RWPE1 (cell line): ENCODE data around the gene DONSON.

Experiments used
- CTCF ChIA-PET: fragments of 350-600 bp; sonication (Branson Sonifier 250); formaldehyde crosslinking; extraction: SDS; loops from one replicate; lab custom pipeline; 2021; lab: Yijun Ruan, JAX
- POLR2A ChIA-PET: fragments of 400-600 bp; formaldehyde crosslinking; extraction: SDS; loops from one replicate; lab custom pipeline; 2020; ENCODE audit warnings: antibody characterized with exemption; ENCODE audit not compliant: low non-redundant PET; lab: Yijun Ruan, JAX
- DNase-seq: peaks from one replicate; pipeline ENCODE4 v3.0.0; 2012; ENCODE audit warnings: low spot score
- H3K27ac ChIP-seq: fragments of 450-650 bp; 2 replicates; pipeline ENCODE4 v1.5.1; 2017
- TF ChIP-seq, protein P1 (sequence below): fragments of 450-650 bp; conservative IDR thresholded peaks from 2 replicates; pipeline ENCODE4 v1.5.1; 2017; ENCODE audit warnings: low read depth, mild to moderate bottlenecking

DONSON gene

DNA sequence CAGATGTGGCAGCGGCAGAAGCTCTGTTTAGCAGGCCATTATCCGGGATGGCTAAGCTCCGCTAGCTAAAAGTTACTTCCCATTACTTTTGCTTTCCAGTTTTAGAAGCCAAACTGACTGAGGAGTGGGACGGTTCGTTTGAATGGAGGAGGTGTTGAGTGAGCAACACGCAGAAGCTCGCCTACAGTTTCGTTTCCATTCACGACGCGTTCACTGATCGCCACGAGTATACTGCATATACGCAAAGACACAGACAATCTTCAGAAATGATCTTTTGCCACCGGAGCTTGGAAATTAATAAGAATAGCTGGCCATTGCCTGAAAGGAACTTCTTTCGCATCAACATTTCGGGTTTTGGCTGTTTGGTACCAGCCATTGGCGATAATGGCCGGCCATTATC, 31.0 kb downstream of the DONSON start:
- CTCF ChIA-PET = interaction anchor here (1.0 kb wide), 1 partner anchor 8 kb away, joined by 3 read pairs; no protein-coding TSS in a partner anchor
- POLR2A ChIA-PET = no interaction called here

DNA sequence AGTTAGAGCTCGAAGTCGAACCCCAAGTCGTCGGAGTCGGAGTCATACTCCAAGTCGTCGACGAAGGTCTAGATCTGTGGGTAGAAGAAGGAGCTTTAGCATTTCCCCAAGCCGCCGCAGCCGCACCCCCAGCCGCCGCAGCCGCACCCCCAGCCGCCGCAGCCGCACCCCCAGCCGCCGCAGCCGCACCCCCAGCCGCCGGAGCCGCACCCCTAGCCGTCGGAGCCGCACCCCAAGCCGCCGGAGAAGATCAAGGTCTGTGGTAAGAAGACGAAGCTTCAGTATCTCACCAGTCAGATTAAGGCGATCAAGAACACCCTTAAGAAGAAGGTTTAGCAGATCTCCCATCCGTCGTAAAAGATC, 33.5 kb downstream of the DONSON start:
- no peak for DNase-seq
- TF ChIP-seq, protein P1, sequence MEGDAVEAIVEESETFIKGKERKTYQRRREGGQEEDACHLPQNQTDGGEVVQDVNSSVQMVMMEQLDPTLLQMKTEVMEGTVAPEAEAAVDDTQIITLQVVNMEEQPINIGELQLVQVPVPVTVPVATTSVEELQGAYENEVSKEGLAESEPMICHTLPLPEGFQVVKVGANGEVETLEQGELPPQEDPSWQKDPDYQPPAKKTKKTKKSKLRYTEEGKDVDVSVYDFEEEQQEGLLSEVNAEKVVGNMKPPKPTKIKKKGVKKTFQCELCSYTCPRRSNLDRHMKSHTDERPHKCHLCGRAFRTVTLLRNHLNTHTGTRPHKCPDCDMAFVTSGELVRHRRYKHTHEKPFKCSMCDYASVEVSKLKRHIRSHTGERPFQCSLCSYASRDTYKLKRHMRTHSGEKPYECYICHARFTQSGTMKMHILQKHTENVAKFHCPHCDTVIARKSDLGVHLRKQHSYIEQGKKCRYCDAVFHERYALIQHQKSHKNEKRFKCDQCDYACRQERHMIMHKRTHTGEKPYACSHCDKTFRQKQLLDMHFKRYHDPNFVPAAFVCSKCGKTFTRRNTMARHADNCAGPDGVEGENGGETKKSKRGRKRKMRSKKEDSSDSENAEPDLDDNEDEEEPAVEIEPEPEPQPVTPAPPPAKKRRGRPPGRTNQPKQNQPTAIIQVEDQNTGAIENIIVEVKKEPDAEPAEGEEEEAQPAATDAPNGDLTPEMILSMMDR = no peak
- no peak overlapping the region for H3K27ac ChIP-seq
- ChIA-PET CTCF (interaction anchor here (0.5 kb wide), 1 partner anchor 17 kb away, joined by 3 read pairs; no protein-coding TSS in a partner anchor), POLR2A (no interaction called here)

More for the DNA sequence above, 31.0 kb downstream of the DONSON start:
- H3K27ac ChIP-seq = no peak overlapping the region
- no peak for DNase-seq
- TF ChIP-seq, protein P1 = no peak

DNA sequence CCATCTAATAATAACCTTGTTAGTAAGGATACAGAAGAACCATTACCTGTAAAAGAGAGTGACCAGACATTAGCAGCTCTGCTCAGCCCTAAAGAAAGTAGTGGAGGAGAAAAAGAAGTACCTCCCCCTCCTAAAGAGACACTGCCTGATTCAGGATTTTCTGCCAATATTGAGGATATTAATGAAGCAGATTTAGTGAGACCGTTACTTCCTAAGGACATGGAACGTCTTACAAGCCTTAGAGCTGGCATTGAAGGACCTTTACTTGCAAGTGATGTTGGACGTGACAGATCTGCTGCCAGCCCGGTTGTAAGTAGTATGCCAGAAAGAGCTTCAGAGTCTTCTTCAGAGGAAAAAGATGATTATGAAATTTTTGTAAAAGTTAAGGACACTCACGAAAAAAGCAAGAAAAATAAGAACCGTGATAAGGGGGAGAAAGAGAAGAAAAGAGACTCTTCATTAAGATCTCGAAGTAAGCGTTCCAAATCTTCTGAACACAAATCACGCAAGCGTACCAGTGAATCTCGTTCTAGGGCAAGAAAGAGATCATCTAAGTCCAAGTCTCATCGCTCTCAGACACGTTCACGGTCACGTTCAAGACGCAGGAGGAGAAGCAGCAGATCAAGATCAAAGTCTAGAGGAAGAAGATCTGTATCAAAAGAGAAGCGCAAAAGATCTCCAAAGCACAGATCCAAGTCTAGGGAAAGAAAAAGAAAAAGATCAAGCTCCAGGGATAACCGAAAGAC, 34.1 kb downstream of the DONSON start:
- ChIA-PET POLR2A (no interaction called here), CTCF (interaction anchor here (0.5 to 0.7 kb wide), 2 partner anchors 16 to 285 kb away, joined by 3 read pairs; no protein-coding TSS in a partner anchor)
- H3K27ac ChIP-seq = no peak overlapping the region

DNA sequence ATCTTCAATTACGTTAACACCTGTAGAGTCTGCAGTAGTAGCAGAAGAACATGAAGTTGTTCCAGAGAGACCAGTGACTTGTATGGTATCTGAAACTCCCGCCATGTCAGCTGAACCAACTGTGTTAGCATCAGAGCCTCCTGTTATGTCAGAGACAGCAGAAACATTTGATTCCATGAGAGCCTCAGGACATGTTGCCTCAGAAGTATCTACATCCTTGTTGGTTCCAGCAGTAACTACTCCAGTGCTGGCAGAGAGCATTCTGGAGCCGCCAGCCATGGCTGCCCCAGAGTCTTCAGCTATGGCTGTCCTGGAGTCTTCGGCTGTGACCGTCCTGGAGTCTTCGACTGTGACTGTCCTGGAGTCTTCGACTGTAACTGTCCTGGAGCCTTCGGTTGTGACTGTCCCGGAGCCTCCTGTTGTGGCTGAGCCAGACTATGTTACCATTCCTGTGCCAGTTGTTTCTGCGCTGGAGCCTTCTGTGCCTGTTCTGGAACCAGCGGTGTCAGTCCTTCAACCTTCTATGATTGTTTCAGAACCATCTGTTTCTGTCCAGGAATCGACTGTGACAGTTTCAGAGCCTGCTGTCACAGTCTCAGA, 35.4 kb downstream of the DONSON start:
- POLR2A ChIA-PET = no interaction called here
- H3K27ac ChIP-seq = no peak overlapping the region
- TF ChIP-seq, protein P1 = no peak
- DNase-seq = no peak
- CTCF ChIA-PET = no interaction called here

More for the DNA sequence above, 34.1 kb downstream of the DONSON start:
- no peak for DNase-seq
- TF ChIP-seq, protein P1 = no peak

DNA sequence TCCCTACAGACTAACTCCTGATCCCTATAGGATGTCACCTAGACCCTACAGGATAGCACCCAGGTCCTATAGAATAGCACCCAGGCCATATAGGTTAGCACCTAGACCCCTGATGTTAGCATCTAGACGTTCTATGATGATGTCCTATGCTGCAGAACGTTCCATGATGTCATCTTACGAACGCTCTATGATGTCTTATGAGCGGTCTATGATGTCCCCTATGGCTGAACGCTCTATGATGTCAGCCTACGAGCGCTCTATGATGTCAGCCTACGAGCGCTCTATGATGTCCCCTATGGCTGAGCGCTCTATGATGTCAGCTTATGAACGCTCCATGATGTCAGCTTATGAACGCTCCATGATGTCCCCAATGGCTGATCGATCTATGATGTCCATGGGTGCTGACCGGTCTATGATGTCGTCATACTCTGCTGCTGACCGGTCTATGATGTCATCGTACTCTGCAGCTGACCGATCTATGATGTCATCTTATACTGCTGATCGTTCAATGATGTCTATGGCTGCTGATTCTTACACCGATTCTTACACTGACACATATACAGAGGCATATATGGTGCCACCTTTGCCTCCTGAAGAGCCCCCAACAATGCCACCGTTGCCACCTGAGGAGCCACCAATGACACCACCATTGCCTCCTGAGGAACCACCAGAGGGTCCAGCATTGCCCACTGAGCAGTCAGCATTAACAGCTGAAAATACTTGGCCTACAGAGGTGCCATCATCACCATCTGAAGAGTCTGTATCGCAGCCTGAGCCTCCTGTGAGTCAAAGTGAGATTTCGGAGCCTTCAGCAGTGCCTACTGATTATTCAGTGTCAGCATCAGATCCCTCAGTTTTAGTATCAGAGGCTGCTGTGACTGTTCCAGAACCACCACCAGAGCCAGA, 36.1 kb downstream of the DONSON start:
- DNase-seq = no peak

More for the DNA sequence above, 36.1 kb downstream of the DONSON start:
- TF ChIP-seq, protein P1 = no peak
- CTCF ChIA-PET = no interaction called here
- POLR2A ChIA-PET = no interaction called here
- H3K27ac ChIP-seq = no peak overlapping the region
